Renal cortical epithelial cell (primary cell): ENCODE data around the gene ZNF277. TPM values are rescaled to one million over a fixed set of nuclear protein-coding genes. Genes with fewer than 3 reads are reported as not detected.
A peak's percentile ranks its signal among the peaks of the same experiment; 100 is the strongest.

ENCODE experiments used
- DNase-seq: peaks from one replicate; pipeline ENCODE4 v3.0.0-alpha.2; 2011; ENCODE audit warnings: low read depth
- total RNA-seq: library from RNA; depleted of rRNA; stranded (reverse); fragments of >200 nt; gene quantifications from 2 replicates; pipeline ENCODE4 v1.2.3, GENCODE V29; 2014

ZNF277 gene
- total RNA-seq, 1 donor from 2014 or later, result 61.9 TPM

GRCh38 chr7:112350585-112350984, 144.1 kb downstream of the ZNF277 start:
- no peak for DNase-seq

- no peak for DNase-seq
Observed at GRCh38 chr7:112356596-112356995, 150.1 kb downstream of the ZNF277 start.

- DNase-seq, result no peak
Observed at GRCh38 chr7:112357136-112357535, 150.6 kb downstream of the ZNF277 start.

GRCh38 chr7:112358513-112358912, 152.0 kb downstream of the ZNF277 start:
- no peak for DNase-seq

GRCh38 chr7:112359086-112359485, 152.6 kb downstream of the ZNF277 start:
- DNase-seq, result no peak

GRCh38 chr7:112360681-112361080, 154.2 kb downstream of the ZNF277 start:
- DNase-seq, result peak; percentile 54

GRCh38 chr7:112361154-112361553, 154.7 kb downstream of the ZNF277 start:
- no peak for DNase-seq

GRCh38 chr7:112362053-112362650, 155.7 kb downstream of the ZNF277 start:
- no peak for DNase-seq

- DNase-seq, result peak; percentile 19
Observed at GRCh38 chr7:112362731-112363131, 156.2 kb downstream of the ZNF277 start.

GRCh38 chr7:112364388-112364787, 157.9 kb downstream of the ZNF277 start:
- no peak for DNase-seq

GRCh38 chr7:112365551-112365950, 159.1 kb downstream of the ZNF277 start:
- no peak for DNase-seq

- peak; percentile 20 for DNase-seq
Observed at GRCh38 chr7:112366886-112367285, 160.4 kb downstream of the ZNF277 start.

GRCh38 chr7:112370436-112370835, 163.9 kb downstream of the ZNF277 start:
- peak; percentile 47 for DNase-seq

GRCh38 chr7:112371701-112372100, 165.2 kb downstream of the ZNF277 start:
- DNase-seq, result no peak

- no peak for DNase-seq
Observed at GRCh38 chr7:112372101-112372500, 165.6 kb downstream of the ZNF277 start.

GRCh38 chr7:112377593-112377992, 171.1 kb downstream of the ZNF277 start:
- no peak for DNase-seq

GRCh38 chr7:112381311-112382091, 175.0 kb downstream of the ZNF277 start:
- DNase-seq, result no peak

GRCh38 chr7:112383671-112384417, 177.3 kb downstream of the ZNF277 start:
- DNase-seq, result peak; percentile 15

- DNase-seq, result no peak
Observed at GRCh38 chr7:112385516-112385915, 179.0 kb downstream of the ZNF277 start.

GRCh38 chr7:112386619-112387018, 180.1 kb downstream of the ZNF277 start:
- DNase-seq, result peak; percentile 94

- DNase-seq, result no peak
Observed at GRCh38 chr7:112390167-112390566, 183.7 kb downstream of the ZNF277 start.

- DNase-seq, result peak; percentile 26
Observed at GRCh38 chr7:112391079-112391821, 184.8 kb downstream of the ZNF277 start.
